Measurements from ENCODE around the gene EPHA8. TPM values are rescaled to one million over a fixed set of nuclear protein-coding genes. Genes with fewer than 3 reads are reported as not detected.

Gene EPHA8
- total RNA-seq, 1 experiment from 2014 or later = 0.07 TPM

DNA sequence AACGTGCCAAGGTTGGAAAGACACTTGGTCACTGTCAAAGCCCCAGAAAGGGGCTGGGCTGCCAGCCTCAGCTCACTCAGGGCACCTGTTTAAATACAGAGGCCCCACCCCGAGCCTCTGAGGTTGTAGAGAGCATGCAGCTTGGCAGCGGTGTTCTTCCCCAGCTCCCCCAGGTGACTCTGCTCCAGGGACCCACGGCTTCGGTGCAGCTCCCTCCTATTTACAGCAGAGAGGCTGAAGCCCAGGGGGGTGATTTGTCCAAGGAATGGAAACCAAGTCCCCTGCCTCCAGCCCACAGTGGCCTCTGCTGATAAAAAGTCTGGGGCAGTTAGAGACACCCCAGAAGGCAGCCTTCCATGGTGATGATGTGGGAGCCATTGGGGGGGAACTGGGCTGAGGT is 64.0 kb downstream of the EPHA8 start:
- H3K27ac ChIP-seq (ENCODE audit: low read length) = no peak overlapping the region
- DNase-seq = no peak
- no peaks in the 10 kb centered on the region for H3K4me1 ChIP-seq (ENCODE audit: insufficient read depth, low read length)
- no peaks in the 10 kb centered on the region for H3K79me2 ChIP-seq (ENCODE audit: low read length)
- H2AFZ ChIP-seq (ENCODE audit: low read length) = no peak overlapping the region
- H3K9ac ChIP-seq (ENCODE audit: low read length) = no peak overlapping the region
- ChIA-PET POLR2A (ENCODE audit: unreplicated experiment) (interaction anchor here (0.6 kb wide), 1 partner anchor 299 kb away, joined by 4 read pairs; no protein-coding TSS in a partner anchor), CTCF (no interaction called here)
- intact Hi-C loops (cut with micrococcal nuclease) = no loop called here
- H3K9me2 ChIP-seq (replicated peaks; ENCODE audit: low read length) = no peaks in the 10 kb centered on the region
- H3K27me3 ChIP-seq (ENCODE audit: low read length) = peaks cover 9% of the 10 kb centered on the region
- TF ChIP-seq, protein P1, sequence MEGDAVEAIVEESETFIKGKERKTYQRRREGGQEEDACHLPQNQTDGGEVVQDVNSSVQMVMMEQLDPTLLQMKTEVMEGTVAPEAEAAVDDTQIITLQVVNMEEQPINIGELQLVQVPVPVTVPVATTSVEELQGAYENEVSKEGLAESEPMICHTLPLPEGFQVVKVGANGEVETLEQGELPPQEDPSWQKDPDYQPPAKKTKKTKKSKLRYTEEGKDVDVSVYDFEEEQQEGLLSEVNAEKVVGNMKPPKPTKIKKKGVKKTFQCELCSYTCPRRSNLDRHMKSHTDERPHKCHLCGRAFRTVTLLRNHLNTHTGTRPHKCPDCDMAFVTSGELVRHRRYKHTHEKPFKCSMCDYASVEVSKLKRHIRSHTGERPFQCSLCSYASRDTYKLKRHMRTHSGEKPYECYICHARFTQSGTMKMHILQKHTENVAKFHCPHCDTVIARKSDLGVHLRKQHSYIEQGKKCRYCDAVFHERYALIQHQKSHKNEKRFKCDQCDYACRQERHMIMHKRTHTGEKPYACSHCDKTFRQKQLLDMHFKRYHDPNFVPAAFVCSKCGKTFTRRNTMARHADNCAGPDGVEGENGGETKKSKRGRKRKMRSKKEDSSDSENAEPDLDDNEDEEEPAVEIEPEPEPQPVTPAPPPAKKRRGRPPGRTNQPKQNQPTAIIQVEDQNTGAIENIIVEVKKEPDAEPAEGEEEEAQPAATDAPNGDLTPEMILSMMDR (conservative IDR thresholded peaks at IDR 0.05; ENCODE audit: low read depth, low read length) = no peak
- H4K20me1 ChIP-seq (ENCODE audit: low read length) = no peaks in the 10 kb centered on the region
- no peak overlapping the region for H3K4me3 ChIP-seq (ENCODE audit: low read length)
- H3K4me2 ChIP-seq (ENCODE audit: low read length) = no peak overlapping the region
- no peak for ATAC-seq
- no peaks in the 10 kb centered on the region for H3F3A ChIP-seq (ENCODE audit: low read length, unreplicated experiment)
- no TSS peak for BruUV-seq (replicated peaks)
- no peaks in the 10 kb centered on the region for H3K9me3 ChIP-seq (ENCODE audit: low read length)
- H3K36me3 ChIP-seq (ENCODE audit: low read depth, low read length) = no peaks in the 10 kb centered on the region

DNA sequence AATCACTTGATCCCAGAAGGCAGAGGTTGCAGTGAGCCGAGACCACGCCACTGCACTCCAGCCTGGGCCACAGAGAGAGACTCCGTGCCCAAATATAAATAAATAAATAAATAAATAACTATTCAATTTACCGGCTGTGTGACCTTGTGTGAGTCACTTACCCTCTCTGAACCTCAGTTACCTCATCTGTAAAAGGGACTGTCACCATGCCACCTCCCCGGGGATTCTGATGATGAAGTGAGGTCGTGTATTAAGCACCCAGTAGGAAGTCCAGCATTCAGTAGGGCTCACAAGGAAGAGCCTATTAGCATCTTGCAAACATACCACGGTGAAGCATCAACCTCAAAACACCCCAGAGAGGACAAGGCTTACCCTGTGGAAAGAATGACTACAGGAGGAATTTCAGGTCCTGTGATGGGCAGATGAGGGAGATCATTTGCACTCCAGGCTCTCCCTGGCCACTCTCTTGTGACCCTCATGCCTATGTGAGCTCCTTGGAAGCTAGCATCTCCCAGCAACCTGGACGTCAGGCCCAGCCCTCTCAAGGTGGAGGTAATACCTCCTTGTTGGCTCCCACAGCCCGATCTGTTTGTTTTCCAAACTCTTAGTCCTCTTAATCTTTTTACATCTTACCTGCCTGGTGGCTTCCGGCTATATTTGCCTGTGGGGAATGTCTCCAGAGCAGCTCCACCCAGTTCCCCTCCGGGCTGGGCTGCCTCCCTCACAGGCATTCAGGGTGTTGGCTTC is 65.6 kb downstream of the EPHA8 start:
- H2AFZ ChIP-seq (ENCODE audit: low read length) = no peak overlapping the region
- no peak overlapping the region for H3K9ac ChIP-seq (ENCODE audit: low read length)
- POLR2A ChIA-PET (ENCODE audit: unreplicated experiment) = no interaction called here
- H4K20me1 ChIP-seq (ENCODE audit: low read length) = no peaks in the 10 kb centered on the region
- H3K36me3 ChIP-seq (ENCODE audit: low read depth, low read length) = no peaks in the 10 kb centered on the region
- H3K4me2 ChIP-seq (ENCODE audit: low read length) = no peak overlapping the region
- no peak overlapping the region for H3K4me3 ChIP-seq (ENCODE audit: low read length)
- CTCF ChIA-PET = no interaction called here
- H3K9me2 ChIP-seq (replicated peaks; ENCODE audit: low read length) = no peaks in the 10 kb centered on the region
- H3K79me2 ChIP-seq (ENCODE audit: low read length) = no peaks in the 10 kb centered on the region
- ATAC-seq (no peak), DNase-seq (peak; percentile 20)
- no peak overlapping the region for H3K27ac ChIP-seq (ENCODE audit: low read length)
- H3K27me3 ChIP-seq (ENCODE audit: low read length) = peaks cover 9% of the 10 kb centered on the region
- intact Hi-C loops (cut with micrococcal nuclease) = no loop called here
- H3F3A ChIP-seq (ENCODE audit: low read length, unreplicated experiment) = no peaks in the 10 kb centered on the region
- H3K4me1 ChIP-seq (ENCODE audit: insufficient read depth, low read length) = no peaks in the 10 kb centered on the region
- TF ChIP-seq, protein P1 (conservative IDR thresholded peaks at IDR 0.05; ENCODE audit: low read depth, low read length) = no peak
- TF ChIP-seq EZH2 (IDR thresholded peaks at IDR 0.05; ENCODE audit: low read length, unreplicated experiment) (no peak), EZH2phosphoT487 (IDR thresholded peaks at IDR 0.05; ENCODE audit: borderline replicate concordance, low read length) (no peak)
- no peaks in the 10 kb centered on the region for H3K9me3 ChIP-seq (ENCODE audit: low read length)
- no TSS peak for BruUV-seq (replicated peaks)

DNA sequence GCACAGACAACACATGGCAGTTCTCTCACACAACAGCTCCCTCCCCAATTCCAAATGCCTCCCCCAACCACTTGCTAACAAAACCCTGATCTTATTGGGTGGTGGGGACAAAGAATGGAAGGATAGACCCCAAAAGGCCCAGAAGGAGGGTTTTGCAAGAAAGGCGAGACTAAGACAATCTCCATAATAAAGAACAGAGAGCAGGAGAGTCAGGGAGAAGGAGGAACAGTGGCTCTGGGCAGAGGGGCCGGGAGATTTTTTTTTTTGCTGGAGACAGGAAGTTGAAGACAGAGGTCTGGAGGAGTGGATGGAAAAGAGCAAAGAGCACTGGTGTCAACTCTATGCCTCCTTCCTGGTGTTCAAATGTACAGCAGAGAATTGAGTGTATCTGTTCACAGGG is 66.6 kb downstream of the EPHA8 start:
- POLR2A ChIA-PET (ENCODE audit: unreplicated experiment) = no interaction called here
- Histone ChIP-seq H3K79me2 (ENCODE audit: low read length) (no peaks in the 10 kb centered on the region), H4K20me1 (ENCODE audit: low read length) (no peaks in the 10 kb centered on the region), H3K4me2 (ENCODE audit: low read length) (no peak overlapping the region), H3K9ac (ENCODE audit: low read length) (no peak overlapping the region), H3K4me1 (ENCODE audit: insufficient read depth, low read length) (no peaks in the 10 kb centered on the region), H3K9me2 (replicated peaks; ENCODE audit: low read length) (no peaks in the 10 kb centered on the region), H3F3A (ENCODE audit: low read length, unreplicated experiment) (no peaks in the 10 kb centered on the region), H3K27ac (ENCODE audit: low read length) (no peak overlapping the region), H3K27me3 (ENCODE audit: low read length) (peaks cover 9% of the 10 kb centered on the region), H3K4me3 (ENCODE audit: low read length) (no peak overlapping the region), H3K36me3 (ENCODE audit: low read depth, low read length) (no peaks in the 10 kb centered on the region), H3K9me3 (ENCODE audit: low read length) (no peaks in the 10 kb centered on the region), H2AFZ (ENCODE audit: low read length) (no peak overlapping the region)
- no peak for ATAC-seq
- no peak for DNase-seq
- TF ChIP-seq, protein P1 (conservative IDR thresholded peaks at IDR 0.05; ENCODE audit: low read depth, low read length) = no peak
- no peak for TF ChIP-seq EZH2phosphoT487 (IDR thresholded peaks at IDR 0.05; ENCODE audit: borderline replicate concordance, low read length)
- TF ChIP-seq EZH2 (IDR thresholded peaks at IDR 0.05; ENCODE audit: low read length, unreplicated experiment) = no peak
- intact Hi-C loops (cut with micrococcal nuclease) = no loop called here
- no TSS peak for BruUV-seq (replicated peaks)
- CTCF ChIA-PET = no interaction called here

Measured in PC-3 (cell line).